GM19463 (cell line): Measurements from ENCODE around the gene TSGA10IP.

Experiments
- ATAC-seq: cut with Tn5 transposase; IDR thresholded peaks from one replicate; pipeline ENCODE4 v1.9.1; 2021; ENCODE audit warnings: mild to moderate bottlenecking, moderate library complexity; ENCODE audit not compliant: unreplicated experiment

The TSGA10IP gene

DNA sequence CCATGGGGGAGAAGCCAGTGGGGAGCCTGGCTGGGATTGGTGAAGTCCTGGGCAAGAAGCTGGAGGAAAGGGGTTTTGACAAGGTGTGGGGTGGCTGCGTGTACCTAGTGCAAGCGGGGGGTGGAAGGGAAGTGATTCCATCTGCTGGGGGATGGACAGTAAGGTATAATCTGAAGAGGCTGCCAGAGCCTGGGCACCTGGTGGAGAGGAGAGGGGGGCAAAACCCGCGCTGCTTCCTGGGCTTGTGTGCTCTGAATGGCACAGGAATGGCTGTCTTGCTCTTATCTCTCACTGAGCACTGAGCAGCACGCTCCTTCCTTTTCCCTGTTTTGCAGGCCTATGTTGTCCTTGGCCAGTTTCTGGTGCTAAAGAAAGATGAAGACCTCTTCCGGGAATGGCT lies 58.0 kb downstream of the TSGA10IP start:
- ATAC-seq = no peak

DNA sequence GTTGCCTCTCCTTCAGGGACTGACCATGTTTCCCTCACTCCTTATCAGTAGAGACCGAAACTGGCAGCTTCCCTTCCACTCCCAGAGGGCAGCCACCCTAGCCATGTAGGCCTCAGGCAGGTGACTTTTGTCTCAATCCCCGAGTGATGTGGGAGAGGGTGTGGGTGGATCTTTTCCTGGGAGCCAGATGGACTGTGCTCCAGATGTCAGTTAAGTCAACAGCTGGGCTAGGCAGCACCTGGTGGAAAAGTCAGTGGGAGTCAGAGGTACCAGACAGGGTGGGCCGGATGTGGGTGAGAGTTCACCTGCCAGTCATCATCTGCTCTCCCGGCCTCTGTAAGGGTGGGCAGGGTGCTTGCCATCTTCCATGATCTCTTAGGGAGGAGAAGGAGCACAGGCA lies 58.9 kb downstream of the TSGA10IP start:
- ATAC-seq = no peak

- no peak for ATAC-seq
These were observed 61.0 kb downstream of the TSGA10IP start for GRCh38 chr11:66006134-66006890.

DNA sequence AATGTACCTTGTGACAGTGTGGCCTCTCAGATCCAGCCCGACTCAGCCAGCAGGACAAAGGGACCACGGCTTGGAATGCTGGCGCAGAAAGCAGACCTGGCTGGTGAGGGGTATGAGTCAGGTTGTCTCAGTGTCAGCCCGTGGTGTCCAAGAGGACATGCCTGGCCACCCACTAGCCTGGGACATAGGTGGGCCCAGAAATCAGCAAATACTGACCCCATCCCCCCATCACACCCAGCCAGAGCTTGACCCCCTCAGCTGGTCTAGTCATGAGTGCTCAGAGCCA lies 61.6 kb downstream of the TSGA10IP start:
- ATAC-seq = no peak

- no peak for ATAC-seq
These were observed 61.9 kb downstream of the TSGA10IP start for GRCh38 chr11:66007201-66007634.

GRCh38 chr11:66008095-66008467 lies 62.8 kb downstream of the TSGA10IP start:
- ATAC-seq = no peak

DNA sequence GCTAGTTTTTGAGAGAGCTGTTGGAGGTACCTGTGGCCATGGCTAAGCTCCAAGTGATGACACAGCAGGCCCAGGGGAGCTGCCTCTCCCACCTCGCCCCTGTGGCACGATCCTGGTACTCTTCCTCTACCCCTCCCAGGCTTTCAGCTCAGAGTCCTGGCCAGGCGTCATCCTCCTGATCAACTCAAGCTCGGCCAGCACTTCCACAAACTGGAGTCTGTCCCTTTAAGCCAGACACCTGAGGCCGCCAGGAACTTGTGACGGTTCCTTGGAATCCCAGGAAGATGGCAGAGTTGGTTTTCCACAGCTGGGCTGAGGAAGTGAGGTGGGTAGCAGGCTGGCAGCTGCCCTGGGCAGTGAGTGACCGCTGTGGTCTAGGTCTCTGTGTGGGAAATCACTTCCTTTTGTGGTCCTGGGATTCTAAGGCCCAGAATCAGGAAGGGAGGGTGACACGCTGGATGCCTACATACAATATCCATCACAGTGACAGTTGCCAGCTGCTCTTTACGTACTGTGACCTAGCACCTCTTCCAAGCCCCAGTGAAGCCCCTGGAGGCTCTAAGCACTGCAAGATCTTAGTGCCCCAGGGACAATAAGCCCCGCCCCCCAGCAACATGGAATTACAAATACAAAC lies 63.3 kb downstream of the TSGA10IP start:
- ATAC-seq = no peak
